Endothelial cell of umbilical vein (primary cell): ENCODE measurements around the gene ZSWIM6. TPM values are rescaled to one million over a fixed set of nuclear protein-coding genes. Genes with fewer than 3 reads are reported as not detected.
A peak's percentile ranks its signal among the peaks of the same experiment; 100 is the strongest.

ENCODE experiments used
- BruUV-seq: library from RNA; stranded (reverse); fragments of 400-500 nt; replicated peaks from 2 replicates; lab custom pipeline; 2021; lab: Mats Ljungman, UMichigan
- CTCF ChIA-PET: fragments of 300-600, 350-600 bp; sonication (Branson Sonifier 250); formaldehyde crosslinking; loops from one replicate; lab custom pipeline; 2021; ENCODE audit warnings: antibody characterized with exemption, inconsistent platforms; lab: Charles Lee
- POLR2A ChIA-PET: fragments of 300-600, 350-600 bp; sonication (Branson Sonifier 250); formaldehyde crosslinking; loops from one replicate; lab custom pipeline; 2021; ENCODE audit warnings: antibody characterized with exemption, inconsistent platforms; lab: Charles Lee
- DNase-seq: peaks from one replicate; pipeline ENCODE4 v3.0.0-alpha.2; 2011; ENCODE audit warnings: low read depth, low spot score
- FAIRE-seq: peaks from 2 replicates; lab custom pipeline; 2011; peaks lifted over from hg19 to GRCh38; lab: Jason Lieb, UNC
- H2AFZ ChIP-seq: 2 replicates; pipeline ENCODE4 v1.6.0; 2012; ENCODE audit warnings: low read depth, low read length, control low read depth, inconsistent platforms
- H3K27ac ChIP-seq: 2 replicates; pipeline ENCODE4 v1.5.1; 2011; ENCODE audit warnings: low read depth, mild to moderate bottlenecking, control low read depth, low read length, moderate library complexity; ENCODE audit not compliant: insufficient read depth
- H3K27me3 ChIP-seq, 2 experiments: 2 replicates each; pipeline versions ENCODE4 v1.6.0 to v1.6.1; 2011; ENCODE audit warnings: low read length in 2 of 2, mixed read lengths in 1 of 2; ENCODE audit not compliant: control insufficient read depth in 2 of 2, insufficient read depth in 2 of 2
- H3K36me3 ChIP-seq, 2 experiments: 2 replicates in 1 of 2; 3 replicates in 1 of 2; pipeline ENCODE4 v1.5.1; 2011; ENCODE audit warnings: low read length in 2 of 2, mild to moderate bottlenecking in 1 of 2, moderate library complexity in 1 of 2; ENCODE audit not compliant: control insufficient read depth in 2 of 2, insufficient read depth in 2 of 2; ENCODE audit errors: extremely low read depth in 1 of 2
- H3K4me1 ChIP-seq: 3 replicates; pipeline ENCODE4 v1.5.1; 2011; ENCODE audit warnings: mild to moderate bottlenecking, low read length; ENCODE audit not compliant: control insufficient read depth, insufficient read depth; ENCODE audit errors: extremely low read depth
- H3K4me2 ChIP-seq: 2 replicates; pipeline ENCODE4 v1.6.1; 2011; ENCODE audit warnings: low read length, control low read depth, mixed read lengths; ENCODE audit not compliant: insufficient read depth
- H3K4me3 ChIP-seq, 3 experiments: fragments of 200-600 bp in 1 of 3; sonication (generic), shearing (Covaris generic) in 1 of 3; replicated peaks in 1 of 3; 2 replicates each; pipeline ENCODE4 v1.5.1; 2011 to 2016; ENCODE audit warnings: control low read depth in 3 of 3, low read length in 3 of 3, mild to moderate bottlenecking in 2 of 3, inconsistent platforms in 1 of 3, low read depth in 1 of 3, moderate library complexity in 1 of 3; ENCODE audit not compliant: insufficient read depth in 1 of 3
- H3K79me2 ChIP-seq: 2 replicates; pipeline ENCODE4 v1.6.0; 2012; ENCODE audit warnings: low read length, inconsistent platforms; ENCODE audit not compliant: control insufficient read depth, insufficient read depth
- H3K9ac ChIP-seq: replicated peaks from 2 replicates; pipeline ENCODE3; 2011; ENCODE audit warnings: low read length, control low read depth; ENCODE audit not compliant: insufficient read depth; ENCODE audit errors: extremely low read depth
- H3K9me1 ChIP-seq: replicated peaks from 3 replicates; pipeline ENCODE4 v1.6.0; 2011; ENCODE audit warnings: mild to moderate bottlenecking, low read length; ENCODE audit not compliant: control insufficient read depth, insufficient read depth; ENCODE audit errors: extremely low read depth
- H3K9me3 ChIP-seq: replicated peaks from 2 replicates; pipeline ENCODE4 v1.5.1; 2012; ENCODE audit warnings: low read length, inconsistent platforms; ENCODE audit not compliant: control insufficient read depth, insufficient read depth
- H4K20me1 ChIP-seq: replicated peaks from 2 replicates; pipeline ENCODE3; 2011; ENCODE audit warnings: mild to moderate bottlenecking, low read length; ENCODE audit not compliant: control insufficient read depth, insufficient read depth; ENCODE audit errors: extremely low read depth
- CTCF ChIP-seq, 2 donors: IDR thresholded peaks; 1 replicate in 1 of 2; 2 replicates in 1 of 2; pipeline ENCODE4 v1.5.1; 2011; ENCODE audit warnings: low read length in 2 of 2, mild to moderate bottlenecking in 2 of 2, moderate library complexity in 2 of 2, control low read depth in 1 of 2, inconsistent platforms in 1 of 2, low read depth in 1 of 2; ENCODE audit not compliant: insufficient read depth in 1 of 2; ENCODE audit errors: extremely low read depth in 1 of 2
- EZH2 ChIP-seq: IDR thresholded peaks from 2 replicates; pipeline ENCODE4 v1.6.1; 2012; ENCODE audit warnings: borderline replicate concordance, low read depth, mild to moderate bottlenecking, moderate library complexity, low read length, inconsistent platforms; ENCODE audit not compliant: severe bottlenecking
- FOS ChIP-seq: IDR thresholded peaks from 2 replicates; pipeline ENCODE4 v1.6.1; 2011; ENCODE audit warnings: mild to moderate bottlenecking, low read length, moderate library complexity, borderline replicate concordance; ENCODE audit not compliant: insufficient read depth
- GATA2 ChIP-seq: IDR thresholded peaks from 2 replicates; pipeline ENCODE4 v1.7.0; 2011; ENCODE audit warnings: low read depth, mild to moderate bottlenecking, moderate library complexity, mixed read lengths, low read length; ENCODE audit not compliant: insufficient read length, insufficient read depth
- JUN ChIP-seq: IDR thresholded peaks from 2 replicates; pipeline ENCODE4 v1.6.1; 2011; ENCODE audit warnings: borderline replicate concordance, low read depth; ENCODE audit not compliant: insufficient read length, insufficient read depth
- MYC ChIP-seq: IDR thresholded peaks from one replicate; pipeline ENCODE4 v1.6.1; 2011; ENCODE audit warnings: mild to moderate bottlenecking, low read depth, low read length
- POLR2A ChIP-seq: IDR thresholded peaks from 2 replicates; pipeline ENCODE4 v1.6.1; 2012; ENCODE audit warnings: low read depth, mild to moderate bottlenecking, control low read depth, low read length
- POLR2AphosphoS5 ChIP-seq: IDR thresholded peaks from 2 replicates; pipeline ENCODE4 v1.6.1; 2012; ENCODE audit warnings: low read depth, mild to moderate bottlenecking, control low read depth, low read length, moderate library complexity; ENCODE audit not compliant: insufficient read depth
- dilution Hi-C: fragments of 300-500 bp; cut with MboI; formaldehyde crosslinking; loops from one replicate; pipeline ENCODE4 v1.15.0; 2019; ENCODE audit warnings: low sequenced_read_pairs; ENCODE audit not compliant: extremely low pct_ligation_motif_present
- intact Hi-C: fragments of 100-400 bp; cut with micrococcal nuclease; formaldehyde crosslinking; loops from one replicate; pipeline ENCODE4 v1.10.0; 2022
- polyA plus RNA-seq, 4 experiments: library from polyadenylated mRNA; depleted of rRNA in 3 of 4; stranded (reverse) in 3 of 4; unstranded in 1 of 4; fragments of >200 nt; gene quantifications; 2 replicates each; pipeline versions ENCODE4 v1.2.1 to v1.2.3, GENCODE V29; 2011 to 2012; ENCODE audit warnings: missing spikeins in 1 of 4
- total RNA-seq: library from RNA; stranded (reverse); gene quantifications from 2 replicates; pipeline ENCODE4 v1.2.3, GENCODE V29; 2021
- TF ChIP-seq, protein P1 (sequence below): IDR thresholded peaks from 2 replicates; pipeline ENCODE4 v1.6.1; 2011; ENCODE audit not compliant: insufficient read depth, insufficient read length

The ZSWIM6 gene
- total and polyA plus RNA-seq, 2 donors (not counting 3 experiments of a cell fraction or from before 2014, with no cell fraction given) = 14.9 to 25.3 TPM

GRCh38 chr5:61461926-61462325, 129.9 kb downstream of the ZSWIM6 start:
- TF ChIP-seq POLR2AphosphoS5 (no peak), FOS (no peak), EZH2 (no peak), POLR2A (no peak), MYC (no peak)
- TF ChIP-seq, protein P1, sequence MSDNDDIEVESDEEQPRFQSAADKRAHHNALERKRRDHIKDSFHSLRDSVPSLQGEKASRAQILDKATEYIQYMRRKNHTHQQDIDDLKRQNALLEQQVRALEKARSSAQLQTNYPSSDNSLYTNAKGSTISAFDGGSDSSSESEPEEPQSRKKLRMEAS = no peak
- H3K9me3 ChIP-seq = no peaks in the 10 kb centered on the region
- no peak overlapping the region for H3K4me2 ChIP-seq
- intact Hi-C loops (no loop called here), dilution Hi-C loops (no loop called here)
- H3K4me3 ChIP-seq = no peak overlapping the region
- POLR2A ChIA-PET = no interaction called here
- CTCF ChIA-PET = no interaction called here
- BruUV-seq = no TSS peak
- DNase-seq = no peak
- peaks cover 31% of the 10 kb centered on the region for H4K20me1 ChIP-seq
- H2AFZ ChIP-seq = no peak overlapping the region
- no peaks in the 10 kb centered on the region for H3K36me3 ChIP-seq
- H3K27me3 ChIP-seq = no peaks in the 10 kb centered on the region
- FAIRE-seq = no peak
- H3K9ac ChIP-seq = no peak overlapping the region
- no peaks in the 10 kb centered on the region for H3K9me1 ChIP-seq
- peaks cover 88% of the 10 kb centered on the region for H3K79me2 ChIP-seq
- no peaks in the 10 kb centered on the region for H3K4me1 ChIP-seq
- H3K27ac ChIP-seq = no peak overlapping the region

- Histone ChIP-seq H3K9me1 (no peaks in the 10 kb centered on the region), H3K27me3 (no peaks in the 10 kb centered on the region), H3K79me2 (peaks cover 92% of the 10 kb centered on the region), H3K27ac (no peak overlapping the region), H3K9ac (no peak overlapping the region), H3K4me3 (no peak overlapping the region), H4K20me1 (peaks cover 32% of the 10 kb centered on the region), H3K36me3 (no peaks in the 10 kb centered on the region), H3K4me2 (no peak overlapping the region), H3K9me3 (no peaks in the 10 kb centered on the region), H2AFZ (no peak overlapping the region), H3K4me1 (no peaks in the 10 kb centered on the region)
- dilution Hi-C loops = no loop called here
- BruUV-seq = no TSS peak
- FAIRE-seq (peak; percentile 33), DNase-seq (no peak)
- intact Hi-C loops = no loop called here
- POLR2A ChIA-PET = no interaction called here
- CTCF ChIA-PET = interaction anchor here (0.9 kb wide), 1 partner anchor 295 kb away, joined by 3 read pairs; no protein-coding TSS in a partner anchor
- no peak for TF ChIP-seq JUN
- TF ChIP-seq FOS = no peak
- no peak for TF ChIP-seq EZH2
- TF ChIP-seq POLR2AphosphoS5 = no peak
- TF ChIP-seq CTCF (IDR thresholded peaks at IDR 0.05; ENCODE audit: extremely low read depth in 1 of 2, insufficient read depth in 1 of 2, low read depth in 1 of 2, low read length in 2 of 2) = no peak
- no peak for TF ChIP-seq MYC
- TF ChIP-seq POLR2A = no peak
- TF ChIP-seq, protein P1 = no peak
- no peak for TF ChIP-seq GATA2
Observed at GRCh38 chr5:61463596-61463995, 131.5 kb downstream of the ZSWIM6 start.
